Activated naive CD4-positive, alpha-beta T cell treated with anti-CD3 and anti-CD28 coated beads, Interleukin-2, amount 50 U/mL, for 72 hours (primary cell): Measurements from ENCODE around the gene CSNK1D. TPM values are rescaled to one million over a fixed set of nuclear protein-coding genes. Genes with fewer than 3 reads are reported as not detected.
"Not testable (repeated sequence)": the region's sequence is repeated elsewhere in the genome, so short reads cannot be mapped to it uniquely, and the experiment has no call there.

Experiments used
- ATAC-seq, 2 donors: fragments of 150-1000 bp; cut with Tn5 transposase; 2 replicates each; pipeline ENCODE4 v1.10.0; 2021; ENCODE audit warnings: mild to moderate bottlenecking in 2 of 2, moderate library complexity in 2 of 2
- DNase-seq, 2 donors: peaks; one replicate each; pipeline ENCODE4 v3.0.0; 2021 to 2022; ENCODE audit warnings: low spot score in 2 of 2
- H3K27ac Mint-ChIP-seq, 2 donors: one replicate each; pipeline ENCODE4 v1.8.0; 2022; ENCODE audit warnings: mild to moderate bottlenecking in 2 of 2, mixed read lengths in 2 of 2
- H3K36me3 Mint-ChIP-seq, 2 donors: one replicate each; pipeline ENCODE4 v1.8.0; 2022; ENCODE audit warnings: mixed read lengths in 2 of 2
- H3K9me3 Mint-ChIP-seq, 2 donors: one replicate each; pipeline ENCODE4 v1.8.0; 2022; ENCODE audit warnings: mixed read lengths in 2 of 2
- total RNA-seq, 2 donors: library from RNA; stranded (reverse); gene quantifications; one replicate each; pipeline ENCODE4 v1.2.3, GENCODE V29; 2022

Gene CSNK1D
- total RNA-seq, 2 donors from 2014 or later, result 130 to 171 TPM

DNA sequence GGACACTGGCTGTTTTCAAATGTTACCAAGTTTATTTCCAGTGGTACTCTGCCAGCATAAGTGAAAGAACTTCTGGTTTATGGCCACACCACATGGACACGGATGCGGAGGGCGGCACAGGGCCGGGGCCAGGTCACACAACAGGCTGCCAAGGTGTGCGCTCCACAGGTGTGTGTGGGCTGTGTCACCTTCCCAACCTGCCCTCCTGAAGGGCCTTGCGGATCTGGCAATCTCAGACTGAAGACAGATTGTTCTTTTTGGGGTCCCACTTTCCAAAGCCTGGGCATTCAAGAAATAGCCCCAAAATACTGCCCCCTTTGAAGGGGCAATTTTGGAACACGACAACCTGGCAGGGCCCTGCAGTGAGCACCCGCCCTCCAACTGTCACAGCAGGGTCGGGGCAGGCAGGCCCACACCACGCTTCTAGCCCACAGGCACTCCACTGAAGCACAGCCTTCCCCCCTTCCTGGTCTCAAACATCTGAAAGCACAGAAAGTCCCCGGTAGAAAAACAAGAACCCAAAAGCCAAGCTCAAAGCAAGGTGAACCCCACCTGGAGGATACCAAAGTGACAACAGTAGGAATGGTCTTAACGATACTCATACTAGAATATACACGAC lies 3.5 kb downstream of the CSNK1D start:
- DNase-seq (no peak), ATAC-seq (no peak)
- Mint-ChIP-seq H3K9me3 (no peaks in the 10 kb centered on the region), H3K36me3 (peaks cover 7 to 50% of the 10 kb centered on the region in 2 donors), H3K27ac (peak overlapping the region; percentile 66 to 98)

DNA sequence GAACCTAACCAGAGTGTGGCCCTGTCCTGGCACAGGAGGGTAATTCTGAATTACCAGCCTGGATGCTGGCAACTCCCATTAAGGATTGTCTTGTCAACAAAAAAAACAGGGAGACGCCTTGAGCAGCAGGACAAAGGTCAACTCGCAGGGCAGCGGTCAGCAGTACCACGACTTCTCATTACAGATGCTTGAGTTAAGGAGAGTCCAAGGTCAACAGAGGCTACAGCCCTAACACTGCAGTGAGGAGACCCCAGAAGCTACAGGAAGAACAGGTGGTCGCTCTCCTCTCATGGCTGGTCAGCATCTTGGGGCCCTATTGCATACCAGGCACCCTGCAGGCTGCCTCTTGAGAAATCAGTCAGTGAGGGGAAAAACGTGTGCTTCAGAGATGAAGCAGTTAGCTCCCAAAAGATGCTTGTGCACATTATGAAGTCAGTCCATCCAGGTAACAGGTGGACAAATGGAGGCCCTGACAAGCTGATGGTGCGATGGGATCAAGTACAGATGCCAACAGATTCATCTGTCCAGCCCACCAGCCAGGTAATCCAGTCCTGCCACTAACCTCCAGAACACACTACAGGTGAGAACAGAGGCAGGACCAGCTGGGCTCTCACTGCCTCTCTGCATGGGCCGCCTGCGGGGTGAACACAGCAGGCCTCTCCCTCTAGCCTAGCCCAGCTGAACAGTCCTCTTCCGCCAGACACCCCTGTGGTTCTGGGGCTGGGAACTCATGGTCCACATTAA lies 4.2 kb downstream of the CSNK1D start:
- peaks cover 9 to 56% of the 10 kb centered on the region in 2 donors for H3K36me3 Mint-ChIP-seq
- no peak for ATAC-seq
- no peak for DNase-seq

DNA sequence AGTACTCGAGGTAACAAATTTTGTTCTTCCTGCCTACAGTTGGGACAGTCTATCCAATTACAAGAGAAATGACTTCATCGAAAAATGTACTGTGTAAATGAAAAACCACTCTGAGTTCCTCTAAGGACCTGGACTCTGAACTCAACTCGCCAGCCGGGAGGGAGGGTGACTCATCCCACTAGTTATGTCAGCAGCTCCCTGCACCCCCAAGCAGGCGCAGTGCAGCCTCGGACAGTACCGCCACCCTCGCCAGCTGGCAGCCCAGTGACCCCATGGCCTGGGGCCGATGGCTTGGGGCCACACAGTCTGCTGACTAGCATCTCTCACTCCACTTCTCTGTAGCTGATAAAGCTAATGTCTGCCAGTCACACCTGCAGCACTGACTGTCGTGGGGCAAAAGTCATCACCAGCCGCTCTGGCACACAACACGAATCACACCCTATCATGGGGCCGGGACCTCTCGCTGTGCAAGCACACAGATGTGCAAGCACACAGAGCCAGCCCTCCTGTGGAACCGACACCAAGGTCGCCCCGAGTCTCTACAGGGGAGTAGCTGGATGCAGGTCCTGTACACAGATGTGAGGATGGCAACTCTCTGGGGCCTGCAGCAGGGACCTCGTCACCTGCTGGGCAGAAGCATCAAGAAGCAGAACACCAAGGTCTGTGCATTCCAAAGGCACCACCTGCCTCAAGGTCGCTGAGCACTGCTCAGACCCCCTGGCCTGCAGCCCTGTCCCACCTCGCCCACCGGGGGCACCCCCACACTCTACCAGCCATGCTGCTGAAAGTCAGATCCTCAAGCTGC lies 5.7 kb downstream of the CSNK1D start:
- Mint-ChIP-seq H3K27ac (peak overlapping the region; percentile 66 to 72), H3K36me3 (peaks cover 13 to 70% of the 10 kb centered on the region in 2 donors), H3K9me3 (no peaks in the 10 kb centered on the region)
- DNase-seq (no peak), ATAC-seq (peak; percentile 63 to 82)

More for the DNA sequence above, 4.2 kb downstream of the CSNK1D start:
- Mint-ChIP-seq H3K27ac (peak overlapping the region; percentile 66 to 98), H3K9me3 (no peaks in the 10 kb centered on the region)

- Mint-ChIP-seq H3K9me3 (peaks cover 0 to under 1% of the 10 kb centered on the region in 2 donors), H3K27ac (peak overlapping the region; percentile 29 to 93), H3K36me3 (peaks cover 12 to 71% of the 10 kb centered on the region in 2 donors)
- ATAC-seq, result no peak
- DNase-seq, result no peak
Observed at GRCh38 chr17:82266142-82266541, 7.4 kb downstream of the CSNK1D start.

DNA sequence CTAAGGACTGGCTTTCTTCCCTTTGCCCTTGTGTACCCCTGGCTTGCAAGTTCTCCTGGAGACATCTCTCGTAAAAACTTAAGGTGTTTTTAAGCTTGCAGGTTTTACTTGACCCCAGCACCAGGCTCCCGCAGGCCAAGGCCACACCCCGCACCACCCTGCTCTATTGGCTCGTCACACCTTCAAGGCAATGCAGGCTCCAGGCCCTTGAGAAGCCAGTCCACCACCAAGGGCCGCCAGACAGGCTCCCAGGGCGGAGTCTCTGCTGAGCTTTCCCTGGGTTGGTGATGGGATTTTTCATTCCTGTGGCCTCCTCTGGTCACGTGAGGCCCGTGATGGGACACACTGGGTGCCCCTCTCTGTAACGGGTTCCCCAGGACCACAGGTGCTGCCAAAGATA lies 9.9 kb downstream of the CSNK1D start:
- H3K27ac Mint-ChIP-seq, result peak overlapping the region in 1 of 2 donors; percentile 55
- H3K9me3 Mint-ChIP-seq, result peaks cover 0 to 7% of the 10 kb centered on the region in 2 donors
- peaks cover 29 to 74% of the 10 kb centered on the region in 2 donors for H3K36me3 Mint-ChIP-seq
- DNase-seq (no peak), ATAC-seq (no peak)

GRCh38 chr17:82262344-82262743 lies 11.2 kb downstream of the CSNK1D start:
- DNase-seq, result no peak
- H3K36me3 Mint-ChIP-seq, result peaks cover 29 to 80% of the 10 kb centered on the region in 2 donors
- ATAC-seq, result no peak
- peaks cover 0 to 7% of the 10 kb centered on the region in 2 donors for H3K9me3 Mint-ChIP-seq
- H3K27ac Mint-ChIP-seq, result no peak overlapping the region

DNA sequence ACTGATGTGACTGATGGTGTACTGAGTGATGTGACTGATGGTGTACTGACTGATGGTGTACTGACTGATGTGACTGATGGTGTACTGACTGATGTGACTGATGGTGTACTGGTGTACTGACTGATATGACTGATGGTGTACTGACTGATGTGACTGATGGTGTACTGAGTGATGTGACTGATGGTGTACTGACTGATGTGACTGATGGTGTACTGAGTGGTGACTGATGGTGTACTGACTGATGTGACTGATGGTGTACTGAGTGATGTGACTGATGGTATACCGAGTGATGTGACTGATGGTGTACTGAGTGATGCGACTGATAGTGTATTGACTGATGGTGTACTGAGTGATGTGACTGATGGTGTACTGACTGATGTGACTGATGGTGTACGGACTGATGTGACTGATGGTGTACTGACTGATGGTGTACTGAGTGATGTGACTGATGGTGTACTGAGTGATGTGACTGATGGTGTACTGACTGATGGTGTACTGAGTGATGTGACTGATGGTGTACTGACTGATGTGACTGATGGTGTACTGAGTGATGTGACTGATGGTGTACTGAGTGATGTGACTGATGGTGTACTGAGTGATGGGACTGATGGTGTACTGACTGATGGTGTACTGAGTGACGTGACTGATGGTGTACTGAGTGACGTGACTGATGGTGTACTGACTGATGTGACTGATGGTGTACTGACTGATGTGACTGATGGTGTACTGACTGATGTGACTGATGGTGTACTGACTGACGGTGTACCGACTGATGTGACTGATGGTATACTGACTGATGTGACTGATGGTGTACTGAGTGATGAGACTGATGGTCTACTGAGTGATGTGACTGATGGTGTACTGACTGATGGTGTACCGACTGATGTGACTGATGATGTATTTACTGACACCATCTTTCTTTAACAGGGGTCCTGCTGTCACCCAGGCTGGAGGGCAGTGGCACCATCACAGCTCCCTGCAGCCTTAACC lies 13.2 kb downstream of the CSNK1D start:
- not testable (repeated sequence) for ATAC-seq, DNase-seq, H3K27ac Mint-ChIP-seq
- peaks cover 0 to 11% of the 10 kb centered on the region in 2 donors for H3K9me3 Mint-ChIP-seq
- H3K36me3 Mint-ChIP-seq, result peaks cover 41 to 83% of the 10 kb centered on the region in 2 donors

DNA sequence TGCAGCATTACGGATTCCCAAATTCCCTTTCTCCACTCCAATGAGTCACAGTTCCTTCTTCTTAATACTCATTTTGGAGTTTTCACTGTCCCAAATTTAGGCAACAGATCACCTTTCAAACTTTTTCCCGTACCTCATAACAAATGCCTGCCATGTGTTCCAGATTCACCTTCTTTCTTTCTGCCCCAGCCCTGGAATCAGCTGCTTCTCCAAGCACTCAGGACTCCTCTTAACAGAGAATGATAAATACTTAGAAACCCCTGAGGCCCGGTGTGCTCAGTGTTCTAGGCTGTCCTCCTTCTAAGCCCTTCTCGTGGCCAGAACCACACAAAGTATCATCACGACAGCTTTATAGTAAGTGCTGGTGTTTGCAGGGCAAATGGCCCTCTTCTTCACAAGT lies 14.9 kb downstream of the CSNK1D start:
- Mint-ChIP-seq H3K27ac (peak overlapping the region; percentile 40 to 80), H3K36me3 (peaks cover 36 to 71% of the 10 kb centered on the region in 2 donors), H3K9me3 (peaks cover 0 to 11% of the 10 kb centered on the region in 2 donors)
- ATAC-seq (no peak), DNase-seq (no peak)

GRCh38 chr17:82257473-82257872 lies 16.0 kb downstream of the CSNK1D start:
- Mint-ChIP-seq H3K27ac (peak overlapping the region; percentile 42 to 92), H3K36me3 (peaks cover 44 to 67% of the 10 kb centered on the region in 2 donors), H3K9me3 (peaks cover 0 to 11% of the 10 kb centered on the region in 2 donors)
- ATAC-seq (peak; percentile 74 to 77), DNase-seq (peak in 1 of 2 donors; percentile 52)

- DNase-seq (no peak), ATAC-seq (no peak)
- Mint-ChIP-seq H3K27ac (peak overlapping the region in 1 of 2 donors; percentile 29), H3K9me3 (peaks cover 0 to 11% of the 10 kb centered on the region in 2 donors), H3K36me3 (peaks cover 43 to 62% of the 10 kb centered on the region in 2 donors)
Observed at GRCh38 chr17:82256242-82256885, 17.1 kb downstream of the CSNK1D start.

DNA sequence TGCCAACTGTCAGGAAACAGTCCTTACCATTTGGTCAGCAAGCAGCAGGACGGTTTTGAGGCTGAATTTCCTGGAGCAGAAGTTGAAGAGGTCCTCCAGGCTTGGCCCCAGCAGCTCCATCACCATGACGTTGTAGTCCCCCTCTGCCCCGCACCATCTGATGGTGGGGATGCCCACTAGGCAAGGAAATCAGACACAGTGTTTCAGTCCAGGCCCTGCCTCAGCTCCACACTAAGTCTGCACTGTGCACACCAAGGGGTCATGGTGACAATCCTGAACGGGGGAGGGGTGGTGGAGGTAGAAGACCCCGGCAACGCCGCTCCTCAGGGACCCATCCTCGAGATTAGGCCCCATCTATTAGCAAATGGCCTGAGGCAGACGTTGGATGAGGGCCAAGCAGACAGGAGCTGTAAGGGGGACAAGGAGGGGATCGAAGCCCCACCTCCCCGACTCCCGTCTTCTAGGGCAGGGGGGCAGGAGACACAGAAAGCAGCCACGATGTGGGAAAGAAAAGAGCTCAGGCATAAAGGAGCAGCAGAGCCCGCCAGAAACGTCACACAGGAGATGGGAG lies 18.0 kb downstream of the CSNK1D start:
- ATAC-seq (no peak), DNase-seq (no peak)
- Mint-ChIP-seq H3K27ac (peak overlapping the region in 1 of 2 donors; percentile 91), H3K36me3 (peaks cover 41 to 54% of the 10 kb centered on the region in 2 donors), H3K9me3 (peaks cover 0 to 4% of the 10 kb centered on the region in 2 donors)

DNA sequence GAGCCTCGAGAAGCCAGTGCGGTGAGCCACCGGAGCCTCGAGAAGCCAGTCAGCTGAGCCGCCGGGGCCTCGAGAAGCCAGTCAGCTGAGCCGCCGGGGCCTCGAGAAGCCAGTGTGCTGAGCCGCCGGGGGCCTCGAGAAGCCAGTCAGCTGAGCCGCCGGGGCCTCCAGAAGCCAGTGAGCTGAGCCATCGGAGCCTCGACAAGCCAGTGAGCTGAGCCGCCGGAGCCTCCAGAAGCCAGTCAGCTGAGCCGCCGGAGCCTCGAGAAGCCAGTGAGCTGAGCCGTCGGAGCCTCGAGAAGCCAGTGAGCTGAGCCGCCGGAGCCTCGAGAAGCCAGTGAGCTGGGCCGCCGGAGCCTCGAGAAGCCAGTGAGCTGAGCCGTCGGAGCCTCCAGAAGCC lies 18.8 kb downstream of the CSNK1D start:
- not testable (repeated sequence) for DNase-seq, ATAC-seq, H3K27ac Mint-ChIP-seq, H3K9me3 Mint-ChIP-seq
- H3K36me3 Mint-ChIP-seq, result peaks cover 33 to 46% of the 10 kb centered on the region in 2 donors

DNA sequence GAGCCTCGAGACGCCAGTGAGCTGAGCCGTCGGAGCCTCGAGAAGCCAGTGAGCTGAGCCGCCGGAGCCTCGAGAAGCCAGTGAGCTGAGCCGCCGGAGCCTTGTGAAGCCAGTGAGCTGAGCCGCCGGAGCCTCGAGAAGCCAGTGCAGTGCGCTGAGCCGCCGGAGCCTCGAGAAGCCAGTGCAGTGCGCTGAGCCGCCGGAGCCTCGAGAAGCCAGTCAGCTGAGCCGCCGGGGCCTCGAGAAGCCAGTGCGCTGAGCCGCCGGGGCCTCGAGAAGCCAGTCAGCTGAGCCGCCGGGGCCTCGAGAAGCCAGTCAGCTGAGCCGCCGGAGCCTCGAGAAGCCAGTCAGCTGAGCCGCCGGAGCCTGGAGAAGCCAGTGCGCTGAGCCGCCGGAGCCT lies 19.4 kb downstream of the CSNK1D start:
- not testable (repeated sequence) for DNase-seq, H3K9me3 Mint-ChIP-seq, ATAC-seq, H3K27ac Mint-ChIP-seq
- peaks cover 30 to 46% of the 10 kb centered on the region in 2 donors for H3K36me3 Mint-ChIP-seq

- Mint-ChIP-seq H3K27ac (peak overlapping the region; percentile 44 to 57), H3K36me3 (peaks cover 35 to 48% of the 10 kb centered on the region in 2 donors)
Observed at GRCh38 chr17:82253179-82253544, 20.3 kb downstream of the CSNK1D start.

More at GRCh38 chr17:82253179-82253544, 20.3 kb downstream of the CSNK1D start:
- no peak for DNase-seq
- H3K9me3 Mint-ChIP-seq, result peaks cover 0 to 4% of the 10 kb centered on the region in 2 donors
- no peak for ATAC-seq
